ENCODE data around the gene IQSEC1.

- TF ChIP-seq EZH2 (IDR thresholded peaks at IDR 0.05; ENCODE audit: low read depth, unreplicated experiment), result no peak
- no peak for TF ChIP-seq NANOG (IDR thresholded peaks at IDR 0.05; ENCODE audit: borderline replicate concordance)
- TF ChIP-seq CTCF (conservative IDR thresholded peaks at IDR 0.05; ENCODE audit: low read depth in 2 of 2), result no peak
- TF ChIP-seq CREB1 (CRISPR knock-in tag; IDR thresholded peaks at IDR 0.05; ENCODE audit: low read depth), result no peak
- TF ChIP-seq STAT1 (IDR thresholded peaks at IDR 0.05; ENCODE audit: unreplicated experiment), result no peak
- TF ChIP-seq ETS1 (IDR thresholded peaks at IDR 0.05), result no peak
- TF ChIP-seq JUNB (IDR thresholded peaks at IDR 0.05; ENCODE audit: unreplicated experiment), result no peak
- TF ChIP-seq EZH2phosphoT487 (IDR thresholded peaks at IDR 0.05; ENCODE audit: unreplicated experiment), result no peak
- TF ChIP-seq ZNF462 (CRISPR knock-in tag; IDR thresholded peaks at IDR 0.05), result no peak
Observed at GRCh38 chr3:13013566-13013965, 59.7 kb downstream of the IQSEC1 start.
